Measurements from ENCODE around the gene ITGA1.
"Not testable (repeated sequence)": the region's sequence is repeated elsewhere in the genome, so short reads cannot be mapped to it uniquely, and the experiment has no call there.

The ITGA1 gene

GRCh38 chr5:52909192-52909591 lies 121.5 kb downstream of the ITGA1 start:
- no peak for DNase-seq

- no peak for DNase-seq
These were observed 122.4 kb downstream of the ITGA1 start for GRCh38 chr5:52910071-52910470.

GRCh38 chr5:52915176-52915875 lies 127.6 kb downstream of the ITGA1 start:
- peak; percentile 3 for DNase-seq

- DNase-seq, result no peak
These were observed 133.2 kb downstream of the ITGA1 start for GRCh38 chr5:52920929-52921328.

- no peak for DNase-seq
These were observed 134.7 kb downstream of the ITGA1 start for GRCh38 chr5:52922384-52922783.

GRCh38 chr5:52924456-52924855 lies 136.7 kb downstream of the ITGA1 start:
- no peak for DNase-seq

GRCh38 chr5:52925001-52925400 lies 137.3 kb downstream of the ITGA1 start:
- no peak for DNase-seq

- no peak for DNase-seq
These were observed 141.0 kb downstream of the ITGA1 start for GRCh38 chr5:52928689-52929088.

- no peak for DNase-seq
These were observed 150.5 kb downstream of the ITGA1 start for GRCh38 chr5:52938226-52938625.

- no peak for DNase-seq
These were observed 155.6 kb downstream of the ITGA1 start for GRCh38 chr5:52943285-52943684.

- DNase-seq, result no peak
These were observed 156.1 kb downstream of the ITGA1 start for GRCh38 chr5:52943808-52944207.

- no peak for DNase-seq
These were observed 157.3 kb downstream of the ITGA1 start for GRCh38 chr5:52945040-52945439.

- no peak for DNase-seq
These were observed 159.5 kb downstream of the ITGA1 start for GRCh38 chr5:52947208-52947607.

GRCh38 chr5:52947851-52948250 lies 160.1 kb downstream of the ITGA1 start:
- no peak for DNase-seq

GRCh38 chr5:52948418-52949076 lies 160.8 kb downstream of the ITGA1 start:
- DNase-seq, result peak; percentile 9

GRCh38 chr5:52950686-52951085 lies 163.0 kb downstream of the ITGA1 start:
- DNase-seq, result no peak

- no peak for DNase-seq
These were observed 164.8 kb downstream of the ITGA1 start for GRCh38 chr5:52952483-52952882.

- DNase-seq, result no peak
These were observed 168.3 kb downstream of the ITGA1 start for GRCh38 chr5:52956014-52956413.

GRCh38 chr5:52956915-52957747 lies 169.4 kb downstream of the ITGA1 start:
- DNase-seq, result no peak

- no peak for DNase-seq
These were observed 173.6 kb downstream of the ITGA1 start for GRCh38 chr5:52961274-52961681.

GRCh38 chr5:52963636-52964035 lies 175.9 kb downstream of the ITGA1 start:
- no peak for DNase-seq

- no peak for DNase-seq
These were observed 176.4 kb downstream of the ITGA1 start for GRCh38 chr5:52964138-52964537.

- DNase-seq, result not testable (repeated sequence)
These were observed 188.4 kb downstream of the ITGA1 start for GRCh38 chr5:52976157-52976556.

Data from NCI-H510A (cell line).